HEK293T (cell line): ENCODE results near the gene SRGAP1.

Source experiments
- BHLHE40 ChIP-seq: fragments of 450-650 bp; IDR thresholded peaks from 2 replicates; pipeline ENCODE4 v1.6.1; 2016; ENCODE audit warnings: mild to moderate bottlenecking, moderate library complexity, borderline replicate concordance
- ELF4 ChIP-seq: fragments of 450-650 bp; IDR thresholded peaks from 2 replicates; pipeline ENCODE4 v1.6.1; 2017; ENCODE audit warnings: antibody characterized with exemption
- FOXK2 ChIP-seq: fragments of 450-650 bp; IDR thresholded peaks from 2 replicates; pipeline ENCODE4 v1.6.1; 2016; ENCODE audit warnings: mild to moderate bottlenecking
- SUZ12 ChIP-seq: fragments of 450-650 bp; IDR thresholded peaks from 2 replicates; pipeline ENCODE4 v1.6.1; 2016; ENCODE audit warnings: mild to moderate bottlenecking
- TARDBP ChIP-seq: fragments of 450-650 bp; IDR thresholded peaks from 2 replicates; pipeline ENCODE4 v1.6.1; 2016

DNA sequence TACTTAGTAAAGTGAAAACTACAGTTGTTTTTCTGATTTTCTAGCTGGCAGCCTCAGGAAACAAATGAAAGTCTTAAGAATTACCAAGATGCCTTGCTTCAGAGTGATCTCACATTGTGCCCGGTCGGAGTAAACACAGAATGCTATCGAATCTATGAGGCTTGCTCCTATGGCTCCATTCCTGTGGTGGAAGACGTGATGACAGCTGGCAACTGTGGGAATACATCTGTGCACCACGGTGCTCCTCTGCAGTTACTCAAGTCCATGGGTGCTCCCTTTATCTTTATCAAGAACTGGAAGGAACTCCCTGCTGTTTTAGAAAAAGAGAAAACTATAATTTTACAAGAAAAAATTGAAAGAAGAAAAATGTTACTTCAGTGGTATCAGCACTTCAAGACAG is 35.9 kb upstream of the SRGAP1 start:
- TF ChIP-seq TARDBP (no peak), SUZ12 (no peak), BHLHE40 (no peak), FOXK2 (no peak), ELF4 (no peak)
